AG10803 (cell line): ENCODE measurements around the gene NGB.

Experiments
- DNase-seq: peaks from one replicate; pipeline ENCODE4 v3.0.0; 2010; ENCODE audit warnings: low read depth
- H3K4me3 ChIP-seq: 2 replicates; pipeline ENCODE4 v1.5.1; 2011; ENCODE audit warnings: mild to moderate bottlenecking, low read length, control low read depth
- CTCF ChIP-seq: conservative IDR thresholded peaks from 2 replicates; pipeline ENCODE4 v1.5.1; 2011; ENCODE audit warnings: mild to moderate bottlenecking, low read length, control low read depth, inconsistent platforms

NGB gene

GRCh38 chr14:77236814-77237213 is 34.2 kb downstream of the NGB start:
- H3K4me3 ChIP-seq, result no peak overlapping the region
- DNase-seq, result no peak
- TF ChIP-seq CTCF, result no peak

- H3K4me3 ChIP-seq, result no peak overlapping the region
- no peak for DNase-seq
- TF ChIP-seq CTCF, result no peak
Observed at GRCh38 chr14:77231721-77232120, 39.3 kb downstream of the NGB start.

GRCh38 chr14:77230914-77231313 is 40.1 kb downstream of the NGB start:
- TF ChIP-seq CTCF, result no peak
- DNase-seq, result no peak
- H3K4me3 ChIP-seq, result no peak overlapping the region

- no peak for TF ChIP-seq CTCF
- no peak overlapping the region for H3K4me3 ChIP-seq
- no peak for DNase-seq
Observed at GRCh38 chr14:77228056-77228455, 43.0 kb downstream of the NGB start.

- no peak for TF ChIP-seq CTCF
- DNase-seq, result no peak
- H3K4me3 ChIP-seq, result no peak overlapping the region
Observed at GRCh38 chr14:77225892-77226557, 45.0 kb downstream of the NGB start.

- no peak for DNase-seq
- TF ChIP-seq CTCF, result no peak
- no peak overlapping the region for H3K4me3 ChIP-seq
Observed at GRCh38 chr14:77225254-77225653, 45.8 kb downstream of the NGB start.

GRCh38 chr14:77224212-77224611 is 46.8 kb downstream of the NGB start:
- no peak overlapping the region for H3K4me3 ChIP-seq
- no peak for DNase-seq
- no peak for TF ChIP-seq CTCF
